Measurements from ENCODE around the gene GABRR2. TPM values are rescaled to one million over a fixed set of nuclear protein-coding genes. Genes with fewer than 3 reads are reported as not detected.

Gene GABRR2
- total and polyA plus RNA-seq, 5 donors: 0.26 to 0.81 (median 0.38) TPM

Other genes starting within 250 kb of the GABRR2 start
- 100 to 1,000 TPM; 200 to 225 (median 213) TPM for gene PNRC1, start 234.5 kb downstream of the GABRR2 start, total RNA-seq
- 82.7 TPM for gene PNRC1, start 234.5 kb downstream of the GABRR2 start, polyA plus RNA-seq
- under 1 TPM in 3 of 4 donors, not detected in 1; 0.18 to 0.75 (median 0.45) TPM for gene SRSF12, start 197.2 kb downstream of the GABRR2 start, total RNA-seq
- 0.14 TPM for gene SRSF12, start 197.2 kb downstream of the GABRR2 start, polyA plus RNA-seq
- 10 to 100 TPM; 11.8 to 17.1 (median 13.0) TPM for gene PM20D2, start 169.2 kb downstream of the GABRR2 start, total RNA-seq
- gene PM20D2, start 169.2 kb downstream of the GABRR2 start, polyA plus RNA-seq: 4.8 TPM
- not detected for gene GABRR1, start 97.9 kb downstream of the GABRR2 start, total RNA-seq
- gene GABRR1, start 97.9 kb downstream of the GABRR2 start, polyA plus RNA-seq: not detected
- gene UBE2J1, start 37.4 kb upstream of the GABRR2 start, total RNA-seq: 10 to 100 TPM; 13.8 to 23.6 (median 15.9) TPM
- 12.0 TPM for gene UBE2J1, start 37.4 kb upstream of the GABRR2 start, polyA plus RNA-seq
- 100 to 1,000 TPM in 3 of 4 donors, 10 to 100 TPM in 1; 92.2 to 154 (median 126) TPM for gene RRAGD, start 97.0 kb upstream of the GABRR2 start, total RNA-seq
- gene RRAGD, start 97.0 kb upstream of the GABRR2 start, polyA plus RNA-seq: 57.2 TPM
- gene ANKRD6, start 117.9 kb upstream of the GABRR2 start, total RNA-seq: 10 to 100 TPM; 17.9 to 22.8 (median 21.0) TPM
- gene ANKRD6, start 117.9 kb upstream of the GABRR2 start, polyA plus RNA-seq: 6.7 TPM

All from right cardiac atrium (tissue), 5 donors.